ENCODE data around the gene REC8.
A peak's percentile ranks its signal among the peaks of the same experiment; 100 is the strongest.
"Not testable (repeated sequence)": the region's sequence is repeated elsewhere in the genome, so short reads cannot be mapped to it uniquely, and the experiment has no call there.

Gene REC8

GRCh38 chr14:24204163-24205146 is 32.6 kb downstream of the REC8 start:
- no peak for DNase-seq (ENCODE audit: low read depth)

- no peak for DNase-seq (ENCODE audit: low read depth)
Observed at GRCh38 chr14:24206260-24207103, 34.6 kb downstream of the REC8 start.

GRCh38 chr14:24207104-24207551 is 35.2 kb downstream of the REC8 start:
- DNase-seq (ENCODE audit: low read depth), result no peak

- DNase-seq (ENCODE audit: low read depth), result no peak
Observed at GRCh38 chr14:24207625-24208024, 35.7 kb downstream of the REC8 start.

- no peak for DNase-seq (ENCODE audit: low read depth)
Observed at GRCh38 chr14:24211311-24211710, 39.4 kb downstream of the REC8 start.

GRCh38 chr14:24212924-24213865 is 41.3 kb downstream of the REC8 start, which contains the start of gene CHMP4A:
Gene CHMP4A, minus strand, starts transcription at chr14:24213488. Its CDS starts 49 bp downstream, at chr14:24213439.
- peak; percentile 99 for DNase-seq (ENCODE audit: low read depth)

- no peak for DNase-seq (ENCODE audit: low read depth)
Observed at GRCh38 chr14:24213866-24214662, 42.2 kb downstream of the REC8 start.

GRCh38 chr14:24215495-24216344 is 43.8 kb downstream of the REC8 start, which contains the start of gene MDP1:
Gene MDP1, minus strand, starts transcription at chr14:24216066. Its CDS starts 111 bp downstream, at chr14:24215955.
- DNase-seq (ENCODE audit: low read depth), result peak; percentile 82

- DNase-seq (ENCODE audit: low read depth), result no peak
Observed at GRCh38 chr14:24216345-24216699, 44.4 kb downstream of the REC8 start.

- not testable (repeated sequence) for DNase-seq (ENCODE audit: low read depth)
Observed at GRCh38 chr14:24216876-24217275, 45.0 kb downstream of the REC8 start.

GRCh38 chr14:24219080-24219479 is 47.2 kb downstream of the REC8 start:
- no peak for DNase-seq (ENCODE audit: low read depth)

- DNase-seq (ENCODE audit: low read depth), result no peak
Observed at GRCh38 chr14:24219521-24219920, 47.6 kb downstream of the REC8 start.

- not testable (repeated sequence) for DNase-seq (ENCODE audit: low read depth)
Observed at GRCh38 chr14:24222987-24223386, 51.1 kb downstream of the REC8 start.

- peak; percentile 95 for DNase-seq (ENCODE audit: low read depth)
Observed at GRCh38 chr14:24224618-24225071, 52.8 kb downstream of the REC8 start.

GRCh38 chr14:24226473-24226872 is 54.6 kb downstream of the REC8 start:
- no peak for DNase-seq (ENCODE audit: low read depth)

GRCh38 chr14:24228902-24229301 is 57.0 kb downstream of the REC8 start:
- DNase-seq (ENCODE audit: low read depth), result no peak
